Hepatocyte (in vitro differentiated cells): Measurements from ENCODE around the gene ZNF518A. TPM values are rescaled to one million over a fixed set of nuclear protein-coding genes. Genes with fewer than 3 reads are reported as not detected.

Experiments
- DNase-seq: peaks from one replicate; pipeline ENCODE4 v3.0.0-alpha.2; 2016; ENCODE audit warnings: low spot score
- H2AFZ ChIP-seq: fragments of 200-600 bp; sonication (generic); 2 replicates; pipeline ENCODE4 v1.6.0; 2016; ENCODE audit warnings: antibody characterized with exemption, mild to moderate bottlenecking
- H3K27ac ChIP-seq: fragments of 200-600 bp; sonication (generic); 2 replicates; pipeline ENCODE4 v1.5.1; 2016; ENCODE audit warnings: mild to moderate bottlenecking
- H3K27me3 ChIP-seq: fragments of 200-600 bp; sonication (generic); 2 replicates; pipeline ENCODE4 v1.6.1; 2016
- H3K36me3 ChIP-seq: fragments of 200-600 bp; sonication (generic); replicated peaks from 2 replicates; pipeline ENCODE4 v1.5.1; 2016; ENCODE audit warnings: low read depth; ENCODE audit not compliant: insufficient read depth
- H3K4me1 ChIP-seq: fragments of 200-600 bp; sonication (generic); 2 replicates; pipeline ENCODE4 v1.5.1; 2016; ENCODE audit warnings: mild to moderate bottlenecking, moderate library complexity; ENCODE audit not compliant: insufficient read depth
- H3K4me2 ChIP-seq: fragments of 200-600 bp; sonication (generic); 2 replicates; pipeline ENCODE4 v1.6.0; 2016
- H3K4me3 ChIP-seq: fragments of 200-600 bp; sonication (generic); 2 replicates; pipeline ENCODE4 v1.5.1; 2016; ENCODE audit warnings: mild to moderate bottlenecking
- H3K79me2 ChIP-seq: fragments of 200-600 bp; sonication (generic); 2 replicates; pipeline ENCODE4 v1.6.0; 2017; ENCODE audit warnings: mild to moderate bottlenecking
- H3K9me2 ChIP-seq: fragments of 200-600 bp; sonication (generic); replicated peaks from 2 replicates; pipeline ENCODE4 v1.6.0; 2017; ENCODE audit warnings: mild to moderate bottlenecking; ENCODE audit not compliant: insufficient read depth
- H3K9me3 ChIP-seq: fragments of 200-600 bp; sonication (generic); 2 replicates; pipeline ENCODE4 v1.5.1; 2016; ENCODE audit warnings: low read depth, mild to moderate bottlenecking
- H4K20me1 ChIP-seq: fragments of 200-600 bp; sonication (generic); 2 replicates; pipeline ENCODE4 v1.6.0; 2016; ENCODE audit warnings: mild to moderate bottlenecking; ENCODE audit not compliant: insufficient read depth, poor library complexity, severe bottlenecking
- EZH2 ChIP-seq: fragments of 200-600 bp; sonication (generic); IDR thresholded peaks from 2 replicates; pipeline ENCODE4 v1.6.1; 2016; ENCODE audit warnings: antibody characterized with exemption, mild to moderate bottlenecking, borderline replicate concordance
- EZH2phosphoT487 ChIP-seq: fragments of 200-600 bp; sonication (generic); IDR thresholded peaks from one replicate; pipeline ENCODE4 v1.6.1; 2018; ENCODE audit warnings: antibody characterized with exemption, mild to moderate bottlenecking, low read depth, moderate library complexity; ENCODE audit not compliant: unreplicated experiment, severe bottlenecking
- WGBS: methylation state at CpG from one replicate; pipeline ENCODE4 v1.1.6; 2016; ENCODE audit warnings: low lambda C conversion rate; ENCODE audit errors: missing lambda C conversion rate; 5-methylcytosine and 5-hydroxymethylcytosine counted together
- polyA plus RNA-seq: library from polyadenylated mRNA; unstranded; fragments of >200 nt; fragmentation: Nextera tagmentation; extraction: Ambion mirVana; gene quantifications from 2 replicates; pipeline ENCODE4 v1.2.1, GENCODE V29; 2016
- small RNA-seq: library from RNA; depleted of rRNA; stranded (forward); fragments of <200 nt; gene quantifications from one replicate; pipeline ENCODE3, GENCODE V24; 2014
- total RNA-seq: library from RNA; depleted of rRNA; stranded (reverse); fragments of >200 nt; gene quantifications from 2 replicates; pipeline ENCODE4 v1.2.3, GENCODE V29; 2014
- TF ChIP-seq, protein P1 (sequence below): fragments of 200-600 bp; sonication (generic); IDR thresholded peaks from 2 replicates; pipeline ENCODE4 v1.5.1; 2016; ENCODE audit warnings: antibody characterized with exemption, mild to moderate bottlenecking; ENCODE audit not compliant: poor library complexity

Gene ZNF518A
- total and polyA plus RNA-seq, 2 experiments from 2014 or later = 16.2 to 26.0 TPM

DNA sequence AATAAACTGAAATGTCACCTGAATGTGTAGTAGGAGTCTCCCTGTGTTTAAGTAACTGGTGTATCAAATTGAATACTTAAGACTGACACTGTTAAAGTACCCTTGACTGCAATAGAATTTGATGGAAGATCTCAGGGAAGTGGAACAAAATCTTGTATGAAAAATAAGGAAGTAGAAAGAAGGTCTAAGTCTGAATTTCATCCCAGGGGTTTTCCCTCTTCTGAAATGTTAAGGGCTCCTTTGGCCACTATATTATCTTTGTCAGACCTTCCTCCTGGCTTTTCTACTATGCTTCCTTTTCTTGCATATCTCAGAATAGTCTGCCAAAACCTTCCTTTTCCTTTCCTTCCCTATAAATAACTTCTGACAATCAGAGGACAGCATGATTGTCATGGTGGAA is 81.7 kb downstream of the ZNF518A start:
- TF ChIP-seq EZH2phosphoT487 = no peak
- TF ChIP-seq, protein P1, sequence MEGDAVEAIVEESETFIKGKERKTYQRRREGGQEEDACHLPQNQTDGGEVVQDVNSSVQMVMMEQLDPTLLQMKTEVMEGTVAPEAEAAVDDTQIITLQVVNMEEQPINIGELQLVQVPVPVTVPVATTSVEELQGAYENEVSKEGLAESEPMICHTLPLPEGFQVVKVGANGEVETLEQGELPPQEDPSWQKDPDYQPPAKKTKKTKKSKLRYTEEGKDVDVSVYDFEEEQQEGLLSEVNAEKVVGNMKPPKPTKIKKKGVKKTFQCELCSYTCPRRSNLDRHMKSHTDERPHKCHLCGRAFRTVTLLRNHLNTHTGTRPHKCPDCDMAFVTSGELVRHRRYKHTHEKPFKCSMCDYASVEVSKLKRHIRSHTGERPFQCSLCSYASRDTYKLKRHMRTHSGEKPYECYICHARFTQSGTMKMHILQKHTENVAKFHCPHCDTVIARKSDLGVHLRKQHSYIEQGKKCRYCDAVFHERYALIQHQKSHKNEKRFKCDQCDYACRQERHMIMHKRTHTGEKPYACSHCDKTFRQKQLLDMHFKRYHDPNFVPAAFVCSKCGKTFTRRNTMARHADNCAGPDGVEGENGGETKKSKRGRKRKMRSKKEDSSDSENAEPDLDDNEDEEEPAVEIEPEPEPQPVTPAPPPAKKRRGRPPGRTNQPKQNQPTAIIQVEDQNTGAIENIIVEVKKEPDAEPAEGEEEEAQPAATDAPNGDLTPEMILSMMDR = no peak
- no peak for TF ChIP-seq EZH2
- Histone ChIP-seq H3K36me3 (no peaks in the 10 kb centered on the region), H3K9me2 (no peaks in the 10 kb centered on the region), H3K9me3 (no peaks in the 10 kb centered on the region), H3K27ac (no peak overlapping the region), H2AFZ (no peak overlapping the region), H3K79me2 (no peaks in the 10 kb centered on the region), H3K4me3 (no peak overlapping the region), H3K4me2 (no peak overlapping the region), H3K27me3 (no peaks in the 10 kb centered on the region), H4K20me1 (no peaks in the 10 kb centered on the region), H3K4me1 (no peaks in the 10 kb centered on the region)
- no peak for DNase-seq

DNA sequence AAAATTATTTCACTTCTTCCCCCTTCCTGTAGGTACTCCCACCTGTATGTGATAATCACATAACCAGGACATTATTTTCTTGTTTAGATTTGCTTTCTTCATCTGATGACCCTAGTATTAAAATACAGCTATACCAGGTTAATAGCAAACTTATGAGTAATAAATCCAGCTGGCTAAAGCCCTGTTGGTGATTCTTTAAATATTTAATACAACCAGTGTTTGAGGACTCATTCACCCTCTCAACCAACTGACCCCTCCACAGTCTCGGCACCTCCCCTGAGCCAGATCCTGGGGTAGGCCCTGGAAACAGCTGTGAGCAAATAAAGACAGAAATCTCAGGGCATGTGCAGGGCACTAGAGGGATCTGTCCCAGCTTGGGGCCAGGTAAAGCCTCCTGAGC is 82.8 kb downstream of the ZNF518A start:
- no peaks in the 10 kb centered on the region for H3K9me3 ChIP-seq
- 90% methylated on average over 1 of the region's 1 CpG for WGBS
- no peaks in the 10 kb centered on the region for H3K36me3 ChIP-seq
- no peak overlapping the region for H3K27ac ChIP-seq
- no peak overlapping the region for H3K4me2 ChIP-seq
- H3K79me2 ChIP-seq = no peaks in the 10 kb centered on the region
- H3K27me3 ChIP-seq = no peaks in the 10 kb centered on the region
- DNase-seq = no peak
- no peak for TF ChIP-seq EZH2phosphoT487
- TF ChIP-seq, protein P1 = no peak
- TF ChIP-seq EZH2 = no peak
- no peaks in the 10 kb centered on the region for H3K9me2 ChIP-seq
- H2AFZ ChIP-seq = no peak overlapping the region
- H3K4me3 ChIP-seq = no peak overlapping the region
- H4K20me1 ChIP-seq = no peaks in the 10 kb centered on the region
- H3K4me1 ChIP-seq = no peaks in the 10 kb centered on the region

Small RNAs within 50 kb of the gene (small RNA-seq; reads per million reads assigned to genes)
- not detected for gene RNU6-271P

Other genes starting within 250 kb of the ZNF518A start
- 0.13 TPM in 1 of 2 replicates, not detected in the other for gene CC2D2B, start 222.3 kb upstream of the ZNF518A start, total RNA-seq
- 0.97 TPM in 1 of 2 replicates, not detected in the other for gene CC2D2B, start 222.3 kb upstream of the ZNF518A start, polyA plus RNA-seq
- gene CCNJ, start 86.7 kb upstream of the ZNF518A start, total RNA-seq = 12.1 and 14.4 TPM in 2 replicates
- gene CCNJ, start 86.7 kb upstream of the ZNF518A start, polyA plus RNA-seq = 5.1 and 8.2 TPM in 2 replicates
- gene BLNK, start 141.3 kb downstream of the ZNF518A start, total RNA-seq = 4.8 and 6.9 TPM in 2 replicates
- gene BLNK, start 141.3 kb downstream of the ZNF518A start, polyA plus RNA-seq = 6.3 and 9.7 TPM in 2 replicates
- not detected in 2 replicates for gene DNTT, start 174.1 kb downstream of the ZNF518A start, total RNA-seq
- 0.10 TPM in 1 of 2 replicates, not detected in the other for gene DNTT, start 174.1 kb downstream of the ZNF518A start, polyA plus RNA-seq
- not detected in 2 replicates for gene OPALIN, start 228.7 kb downstream of the ZNF518A start, total RNA-seq
- not detected in 2 replicates for gene OPALIN, start 228.7 kb downstream of the ZNF518A start, polyA plus RNA-seq